GM12801 (cell line): ENCODE results near the gene TSPAN33.

Source experiments
- TF ChIP-seq, protein P1 (sequence below): IDR thresholded peaks from one replicate; pipeline ENCODE4 v1.5.1; 2011; ENCODE audit warnings: control low read depth; ENCODE audit not compliant: insufficient read length; ENCODE audit errors: extremely low read depth

TSPAN33 gene

DNA sequence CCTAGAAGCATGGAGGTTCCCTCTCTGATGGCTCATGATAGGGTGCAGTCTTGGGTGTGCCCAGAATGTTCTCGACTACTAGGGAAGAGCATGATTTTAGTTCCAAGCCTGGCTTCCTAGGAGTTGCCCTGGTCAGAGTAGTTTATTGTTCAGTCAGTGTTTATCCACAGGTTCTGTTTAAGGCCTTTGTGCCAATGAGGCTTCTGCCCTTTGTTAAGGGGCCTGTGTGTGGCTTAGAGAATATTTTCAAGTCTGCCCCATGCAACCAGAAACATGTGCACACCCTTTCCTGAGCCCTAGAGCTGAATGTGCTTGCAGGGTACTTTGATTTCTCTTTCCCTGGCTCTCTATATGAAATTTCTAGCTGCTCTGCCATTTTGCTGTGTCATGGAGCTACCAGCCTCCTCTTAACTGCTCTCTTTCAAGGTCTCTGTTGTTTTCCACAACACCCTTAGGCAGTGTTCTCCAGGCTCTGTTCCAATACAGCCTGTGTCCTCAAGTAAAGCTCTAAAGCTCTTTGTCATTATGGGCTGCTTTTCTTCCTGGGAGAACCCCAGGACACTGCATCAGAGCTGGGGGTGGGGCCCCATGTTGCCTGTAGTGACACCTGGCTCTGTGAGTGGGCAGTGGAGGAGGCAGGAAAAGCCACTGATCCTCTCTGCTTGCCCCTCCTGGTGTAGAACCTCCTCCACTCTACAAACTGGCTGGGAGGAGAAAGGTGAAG, 34.1 kb upstream of the TSPAN33 start:
- TF ChIP-seq, protein P1, sequence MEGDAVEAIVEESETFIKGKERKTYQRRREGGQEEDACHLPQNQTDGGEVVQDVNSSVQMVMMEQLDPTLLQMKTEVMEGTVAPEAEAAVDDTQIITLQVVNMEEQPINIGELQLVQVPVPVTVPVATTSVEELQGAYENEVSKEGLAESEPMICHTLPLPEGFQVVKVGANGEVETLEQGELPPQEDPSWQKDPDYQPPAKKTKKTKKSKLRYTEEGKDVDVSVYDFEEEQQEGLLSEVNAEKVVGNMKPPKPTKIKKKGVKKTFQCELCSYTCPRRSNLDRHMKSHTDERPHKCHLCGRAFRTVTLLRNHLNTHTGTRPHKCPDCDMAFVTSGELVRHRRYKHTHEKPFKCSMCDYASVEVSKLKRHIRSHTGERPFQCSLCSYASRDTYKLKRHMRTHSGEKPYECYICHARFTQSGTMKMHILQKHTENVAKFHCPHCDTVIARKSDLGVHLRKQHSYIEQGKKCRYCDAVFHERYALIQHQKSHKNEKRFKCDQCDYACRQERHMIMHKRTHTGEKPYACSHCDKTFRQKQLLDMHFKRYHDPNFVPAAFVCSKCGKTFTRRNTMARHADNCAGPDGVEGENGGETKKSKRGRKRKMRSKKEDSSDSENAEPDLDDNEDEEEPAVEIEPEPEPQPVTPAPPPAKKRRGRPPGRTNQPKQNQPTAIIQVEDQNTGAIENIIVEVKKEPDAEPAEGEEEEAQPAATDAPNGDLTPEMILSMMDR: no peak

DNA sequence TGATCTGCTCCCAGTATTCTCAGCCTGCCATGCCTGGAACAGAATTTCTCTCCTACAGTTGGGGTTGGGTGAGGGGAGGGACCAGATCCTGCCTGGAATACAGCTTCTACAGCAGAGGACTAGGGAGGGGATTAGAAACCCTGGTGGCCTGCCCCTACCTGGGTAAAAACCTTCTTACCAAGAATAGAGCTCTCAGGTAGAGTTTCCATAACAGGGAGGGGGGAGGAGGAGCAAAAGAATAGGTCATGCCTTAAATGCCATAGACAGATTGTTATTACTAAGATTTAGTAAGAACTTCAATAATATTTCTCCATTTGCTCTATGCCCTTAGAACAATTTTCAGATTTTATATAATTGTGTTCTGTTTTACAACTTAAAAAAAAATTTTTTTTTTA, 33.5 kb upstream of the TSPAN33 start:
- TF ChIP-seq, protein P1: no peak

DNA sequence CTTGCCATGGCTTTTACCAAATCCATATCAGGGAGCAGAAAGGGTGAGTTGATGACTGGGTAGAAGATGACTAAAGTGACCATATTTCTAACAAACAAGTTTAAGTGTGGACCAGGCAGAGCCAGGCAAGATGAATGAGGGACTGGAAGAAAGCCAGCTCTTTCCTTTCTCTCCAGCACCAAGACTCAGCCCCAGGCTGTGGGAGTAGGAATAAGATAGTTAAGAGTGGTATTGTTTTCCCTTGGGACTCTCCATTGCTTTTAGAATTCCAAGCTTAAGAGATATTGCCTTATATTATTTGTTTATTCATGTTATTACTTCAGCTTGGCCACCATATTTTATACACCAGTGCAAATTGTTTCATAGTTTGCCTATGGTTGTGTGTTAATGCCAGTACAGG, 28.8 kb upstream of the TSPAN33 start:
- TF ChIP-seq, protein P1: no peak

DNA sequence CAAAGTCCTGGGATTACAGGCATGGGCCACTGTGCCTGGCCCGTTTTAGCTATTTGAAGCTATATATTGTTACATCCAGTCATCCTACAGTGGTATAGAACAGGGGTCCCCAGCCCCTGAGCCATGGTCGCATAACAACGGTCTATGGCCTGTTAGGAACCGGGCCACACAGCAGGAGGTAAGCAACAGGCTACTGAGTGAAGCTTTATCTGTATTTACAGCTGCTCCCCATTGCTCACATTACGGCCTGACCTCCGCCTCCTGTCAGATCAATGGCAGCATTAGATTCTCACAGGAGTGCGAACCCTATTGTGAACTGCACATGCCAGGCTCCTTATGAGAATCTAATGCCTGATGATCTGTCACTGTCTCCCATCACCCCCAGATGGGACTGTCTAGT, 26.3 kb upstream of the TSPAN33 start:
- TF ChIP-seq, protein P1: no peak

DNA sequence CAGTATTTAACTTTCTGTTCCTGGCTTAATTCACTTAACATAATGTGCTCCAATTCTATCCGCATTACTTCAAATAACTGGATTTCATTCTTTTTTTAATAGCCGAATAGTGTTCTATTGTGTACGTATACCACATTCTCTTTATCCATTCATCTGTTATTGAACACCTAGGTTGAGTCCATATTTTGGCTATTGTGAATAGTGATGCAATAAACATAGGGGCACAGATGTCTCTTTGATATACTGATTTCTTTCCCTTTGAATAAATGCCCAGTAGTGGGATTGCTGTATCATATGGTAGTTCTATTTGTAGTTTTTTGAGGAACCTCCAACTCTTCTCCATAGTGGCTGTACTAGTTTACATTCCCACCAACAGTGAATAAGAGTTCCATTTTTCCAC, 25.5 kb upstream of the TSPAN33 start:
- TF ChIP-seq, protein P1: no peak

DNA sequence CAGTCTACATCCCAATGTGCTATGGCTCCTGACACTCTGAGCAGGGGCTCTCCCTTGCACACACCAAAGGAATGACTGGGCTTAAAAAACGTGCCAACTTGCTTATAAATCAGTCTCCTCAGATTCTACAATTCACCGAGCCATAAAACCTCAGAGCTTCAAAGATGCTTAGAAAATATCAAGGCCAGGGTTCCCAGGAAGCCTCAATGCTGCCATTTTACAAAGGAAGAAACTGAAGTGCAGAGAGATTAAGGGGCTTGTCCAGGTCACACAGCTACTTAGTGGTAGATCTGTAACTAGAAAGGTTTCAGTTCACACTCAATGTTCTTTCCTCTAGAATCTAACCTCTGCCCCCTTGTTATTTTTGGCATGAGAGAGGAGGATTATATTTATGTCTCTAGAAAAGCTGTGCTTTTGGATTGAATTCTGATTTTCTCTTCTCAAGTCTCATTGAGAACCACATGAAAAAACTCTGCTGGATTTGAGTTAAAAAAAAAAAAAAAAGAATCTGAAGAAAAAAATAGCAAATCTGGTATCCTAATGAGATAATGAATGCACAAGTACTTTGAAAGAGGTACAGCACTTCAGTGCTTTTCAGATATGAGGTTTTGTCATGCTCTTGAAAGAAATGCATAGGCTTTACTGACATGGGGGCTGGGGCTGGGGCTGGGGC, 22.3 kb upstream of the TSPAN33 start:
- TF ChIP-seq, protein P1: no peak

DNA sequence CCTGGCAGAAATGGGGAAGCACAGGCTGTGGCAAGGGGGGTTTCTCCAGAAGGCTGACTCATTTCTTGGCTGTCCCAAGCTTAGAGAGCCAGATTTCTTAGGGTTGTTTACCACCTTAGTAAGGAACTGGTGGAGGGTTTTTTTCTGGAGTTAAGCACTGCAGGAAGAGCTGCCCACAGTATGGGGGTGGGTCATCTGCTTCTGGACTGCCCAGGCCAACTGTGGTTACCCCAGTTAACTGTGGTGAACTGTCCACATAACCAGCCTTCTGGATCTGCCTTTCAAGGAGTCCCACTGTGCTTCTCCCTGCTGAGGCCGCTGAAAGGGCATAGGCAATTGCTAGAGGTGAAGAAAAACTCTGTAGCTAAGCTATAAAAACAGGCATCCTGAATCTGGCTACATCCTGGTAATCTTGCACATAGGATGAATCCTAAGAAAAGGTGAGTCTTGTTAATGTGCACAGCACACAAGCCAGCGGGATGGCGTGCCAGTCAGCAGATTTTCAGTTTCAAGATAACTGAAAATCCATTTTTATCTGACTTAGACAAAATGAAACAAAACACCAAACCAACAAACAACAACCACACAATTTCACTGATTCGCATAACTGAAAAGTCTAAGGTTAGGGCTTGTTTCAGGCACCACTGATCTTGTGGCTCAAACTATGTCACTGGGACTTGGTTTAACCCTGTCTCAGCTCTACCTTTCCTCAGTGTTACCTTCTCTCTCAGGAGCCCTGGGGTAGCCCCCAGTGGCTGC, 21.6 kb upstream of the TSPAN33 start:
- TF ChIP-seq, protein P1: no peak
